GM21528 (cell line): ENCODE data around the gene FMN1.
A peak's percentile ranks its signal among the peaks of the same experiment; 100 is the strongest.
"Not testable (repeated sequence)": the region's sequence is repeated elsewhere in the genome, so short reads cannot be mapped to it uniquely, and the experiment has no call there.

Source experiments
- ATAC-seq: cut with Tn5 transposase; IDR thresholded peaks from one replicate; pipeline ENCODE4 v1.9.1; 2021; ENCODE audit warnings: mild to moderate bottlenecking, moderate library complexity; ENCODE audit not compliant: unreplicated experiment, low FRiP score

The FMN1 gene

GRCh38 chr15:32950051-32950450 lies 244.5 kb downstream of the FMN1 start:
- not testable (repeated sequence) for ATAC-seq

GRCh38 chr15:32946210-32946609 lies 248.3 kb downstream of the FMN1 start:
- no peak for ATAC-seq

GRCh38 chr15:32944431-32944830 lies 250.1 kb downstream of the FMN1 start:
- ATAC-seq: no peak

GRCh38 chr15:32943711-32944110 lies 250.8 kb downstream of the FMN1 start:
- no peak for ATAC-seq

- ATAC-seq: no peak
Measured at GRCh38 chr15:32942401-32942841, 252.1 kb downstream of the FMN1 start.

GRCh38 chr15:32941823-32942222 lies 252.7 kb downstream of the FMN1 start:
- ATAC-seq: no peak

GRCh38 chr15:32936976-32937375 lies 257.5 kb downstream of the FMN1 start:
- ATAC-seq: no peak

- no peak for ATAC-seq
Measured at GRCh38 chr15:32936283-32936918, 258.1 kb downstream of the FMN1 start.

- ATAC-seq: no peak
Measured at GRCh38 chr15:32935139-32935538, 259.4 kb downstream of the FMN1 start.

- no peak for ATAC-seq
Measured at GRCh38 chr15:32933236-32933635, 261.3 kb downstream of the FMN1 start.

GRCh38 chr15:32928876-32929275 lies 265.6 kb downstream of the FMN1 start:
- ATAC-seq: no peak

- no peak for ATAC-seq
Measured at GRCh38 chr15:32927124-32927523, 267.4 kb downstream of the FMN1 start.

- no peak for ATAC-seq
Measured at GRCh38 chr15:32923176-32923575, 271.3 kb downstream of the FMN1 start.

GRCh38 chr15:32922541-32922940 lies 272.0 kb downstream of the FMN1 start:
- ATAC-seq: no peak

GRCh38 chr15:32919749-32920414 lies 274.6 kb downstream of the FMN1 start:
- ATAC-seq: no peak

GRCh38 chr15:32918547-32918946 lies 276.0 kb downstream of the FMN1 start:
- ATAC-seq: no peak

GRCh38 chr15:32910839-32911238 lies 283.7 kb downstream of the FMN1 start:
- ATAC-seq: no peak

GRCh38 chr15:32909431-32909830 lies 285.1 kb downstream of the FMN1 start:
- ATAC-seq: no peak

- ATAC-seq: peak; percentile 4
Measured at GRCh38 chr15:32908872-32909271, 285.6 kb downstream of the FMN1 start.

GRCh38 chr15:32908135-32908801 lies 286.2 kb downstream of the FMN1 start:
- ATAC-seq: peak; percentile 75

GRCh38 chr15:32905481-32905880 lies 289.0 kb downstream of the FMN1 start:
- ATAC-seq: no peak

- ATAC-seq: no peak
Measured at GRCh38 chr15:32904448-32904847, 290.1 kb downstream of the FMN1 start.
